ENCODE results near the gene KATNAL2. TPM values are rescaled to one million over a fixed set of nuclear protein-coding genes. Genes with fewer than 3 reads are reported as not detected.

The KATNAL2 gene
- total RNA-seq, 1 experiment from 2014 or later: 2.0 TPM

DNA sequence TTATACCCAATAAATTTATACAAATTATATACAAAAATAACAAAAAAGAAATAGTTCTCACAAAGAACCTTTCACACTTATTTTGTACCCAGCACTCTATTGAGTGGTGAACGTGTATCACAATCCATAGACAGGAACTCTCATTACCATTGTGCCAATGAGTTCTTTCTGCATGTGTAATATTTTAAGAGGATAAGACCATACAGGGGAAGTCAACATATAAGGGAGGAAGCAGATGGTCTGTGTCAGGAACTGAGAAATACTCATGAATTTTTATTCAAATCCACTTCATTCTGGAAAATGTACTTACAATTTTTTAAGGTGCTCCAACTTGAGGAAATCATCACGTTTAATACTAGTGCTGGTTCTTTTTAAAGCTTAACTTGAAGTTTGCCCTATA lies 145.1 kb downstream of the KATNAL2 start:
- no peak overlapping the region for H3K4me2 ChIP-seq (ENCODE audit: low read length)
- H3K4me3 ChIP-seq (ENCODE audit: low read length): no peak overlapping the region
- no peak for ATAC-seq
- H3K9me3 ChIP-seq (ENCODE audit: low read length): no peaks in the 10 kb centered on the region
- no peak overlapping the region for H3K9ac ChIP-seq (ENCODE audit: low read length)
- H2AFZ ChIP-seq (ENCODE audit: low read length): no peak overlapping the region
- ChIA-PET POLR2A (ENCODE audit: unreplicated experiment) (no interaction called here), CTCF (no interaction called here)
- no peaks in the 10 kb centered on the region for H3K36me3 ChIP-seq (ENCODE audit: low read depth, low read length)
- no peaks in the 10 kb centered on the region for H3K9me2 ChIP-seq (replicated peaks; ENCODE audit: low read length)
- no peaks in the 10 kb centered on the region for H3K79me2 ChIP-seq (ENCODE audit: low read length)
- no TSS peak for BruUV-seq (replicated peaks)
- no peak overlapping the region for H3K27ac ChIP-seq (ENCODE audit: low read length)
- no peaks in the 10 kb centered on the region for H3K27me3 ChIP-seq (ENCODE audit: low read length)
- intact Hi-C loops (cut with micrococcal nuclease): no loop called here
- no peaks in the 10 kb centered on the region for H3K4me1 ChIP-seq (ENCODE audit: insufficient read depth, low read length)
- no peaks in the 10 kb centered on the region for H4K20me1 ChIP-seq (ENCODE audit: low read length)
- no peak for TF ChIP-seq EZH2phosphoT487 (IDR thresholded peaks at IDR 0.05; ENCODE audit: borderline replicate concordance, low read length)
- TF ChIP-seq, protein P1, sequence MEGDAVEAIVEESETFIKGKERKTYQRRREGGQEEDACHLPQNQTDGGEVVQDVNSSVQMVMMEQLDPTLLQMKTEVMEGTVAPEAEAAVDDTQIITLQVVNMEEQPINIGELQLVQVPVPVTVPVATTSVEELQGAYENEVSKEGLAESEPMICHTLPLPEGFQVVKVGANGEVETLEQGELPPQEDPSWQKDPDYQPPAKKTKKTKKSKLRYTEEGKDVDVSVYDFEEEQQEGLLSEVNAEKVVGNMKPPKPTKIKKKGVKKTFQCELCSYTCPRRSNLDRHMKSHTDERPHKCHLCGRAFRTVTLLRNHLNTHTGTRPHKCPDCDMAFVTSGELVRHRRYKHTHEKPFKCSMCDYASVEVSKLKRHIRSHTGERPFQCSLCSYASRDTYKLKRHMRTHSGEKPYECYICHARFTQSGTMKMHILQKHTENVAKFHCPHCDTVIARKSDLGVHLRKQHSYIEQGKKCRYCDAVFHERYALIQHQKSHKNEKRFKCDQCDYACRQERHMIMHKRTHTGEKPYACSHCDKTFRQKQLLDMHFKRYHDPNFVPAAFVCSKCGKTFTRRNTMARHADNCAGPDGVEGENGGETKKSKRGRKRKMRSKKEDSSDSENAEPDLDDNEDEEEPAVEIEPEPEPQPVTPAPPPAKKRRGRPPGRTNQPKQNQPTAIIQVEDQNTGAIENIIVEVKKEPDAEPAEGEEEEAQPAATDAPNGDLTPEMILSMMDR (conservative IDR thresholded peaks at IDR 0.05; ENCODE audit: low read depth, low read length): no peak
- TF ChIP-seq EZH2 (IDR thresholded peaks at IDR 0.05; ENCODE audit: low read length, unreplicated experiment): no peak
- DNase-seq: no peak
- no peaks in the 10 kb centered on the region for H3F3A ChIP-seq (ENCODE audit: low read length, unreplicated experiment)

DNA sequence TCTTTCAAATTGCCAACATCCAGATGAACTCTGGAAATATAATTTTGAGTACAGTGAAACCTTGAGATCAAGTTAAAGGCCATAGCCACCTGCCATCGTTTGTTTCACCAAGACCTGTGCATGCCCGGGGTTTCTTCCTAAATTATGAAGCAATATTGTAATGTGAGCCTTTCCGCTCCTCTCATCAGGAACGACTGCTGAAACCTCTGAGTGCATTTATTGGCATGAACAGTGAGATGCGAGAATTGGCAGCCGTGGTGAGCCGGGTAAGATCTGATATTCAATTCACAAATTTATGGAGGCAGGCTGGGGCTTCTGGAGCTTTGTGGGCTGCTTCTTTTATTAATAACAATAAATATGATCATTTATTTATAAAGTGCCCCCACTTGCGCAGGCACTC lies 145.7 kb downstream of the KATNAL2 start:
- Histone ChIP-seq H3K27ac (ENCODE audit: low read length) (no peak overlapping the region), H3K4me3 (ENCODE audit: low read length) (no peak overlapping the region), H2AFZ (ENCODE audit: low read length) (no peak overlapping the region), H3K9me2 (replicated peaks; ENCODE audit: low read length) (no peaks in the 10 kb centered on the region), H3K9me3 (ENCODE audit: low read length) (no peaks in the 10 kb centered on the region), H4K20me1 (ENCODE audit: low read length) (no peaks in the 10 kb centered on the region), H3K27me3 (ENCODE audit: low read length) (no peaks in the 10 kb centered on the region), H3K79me2 (ENCODE audit: low read length) (no peaks in the 10 kb centered on the region), H3K4me1 (ENCODE audit: insufficient read depth, low read length) (no peaks in the 10 kb centered on the region), H3K4me2 (ENCODE audit: low read length) (no peak overlapping the region), H3F3A (ENCODE audit: low read length, unreplicated experiment) (no peaks in the 10 kb centered on the region), H3K9ac (ENCODE audit: low read length) (no peak overlapping the region), H3K36me3 (ENCODE audit: low read depth, low read length) (no peaks in the 10 kb centered on the region)
- TF ChIP-seq EZH2 (IDR thresholded peaks at IDR 0.05; ENCODE audit: low read length, unreplicated experiment) (no peak), EZH2phosphoT487 (IDR thresholded peaks at IDR 0.05; ENCODE audit: borderline replicate concordance, low read length) (no peak)
- TF ChIP-seq, protein P1 (conservative IDR thresholded peaks at IDR 0.05; ENCODE audit: low read depth, low read length): no peak
- no peak for DNase-seq
- ATAC-seq: no peak
- POLR2A ChIA-PET (ENCODE audit: unreplicated experiment): no interaction called here
- BruUV-seq (replicated peaks): no TSS peak
- intact Hi-C loops (cut with micrococcal nuclease): no loop called here
- CTCF ChIA-PET: no interaction called here

DNA sequence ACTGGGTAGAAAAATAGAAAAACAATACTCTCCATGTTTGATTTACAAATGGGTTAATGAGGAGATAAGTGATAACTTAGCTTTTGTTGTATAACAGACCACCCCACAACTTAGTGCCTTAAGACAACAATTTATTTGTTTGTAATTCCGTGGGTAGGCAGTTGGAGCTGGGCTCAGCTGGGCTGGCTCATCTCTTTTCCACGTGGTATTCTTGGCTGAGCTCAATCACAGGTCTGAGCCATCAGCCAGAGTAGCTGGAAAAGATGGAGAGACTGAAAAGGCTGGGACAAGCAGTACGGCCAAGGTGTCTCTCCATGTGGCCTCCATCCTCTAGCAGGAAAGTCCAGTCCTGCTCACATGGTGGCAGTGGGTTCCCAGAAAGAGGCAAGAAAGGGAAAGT lies 150.2 kb downstream of the KATNAL2 start:
- H3K79me2 ChIP-seq (ENCODE audit: low read length): no peaks in the 10 kb centered on the region
- H3K9me3 ChIP-seq (ENCODE audit: low read length): no peaks in the 10 kb centered on the region
- no peak overlapping the region for H3K4me2 ChIP-seq (ENCODE audit: low read length)
- H2AFZ ChIP-seq (ENCODE audit: low read length): no peak overlapping the region
- H3K4me1 ChIP-seq (ENCODE audit: insufficient read depth, low read length): no peaks in the 10 kb centered on the region
- CTCF ChIA-PET: no interaction called here
- no peak overlapping the region for H3K4me3 ChIP-seq (ENCODE audit: low read length)
- no TSS peak for BruUV-seq (replicated peaks)
- H3F3A ChIP-seq (ENCODE audit: low read length, unreplicated experiment): no peaks in the 10 kb centered on the region
- no peaks in the 10 kb centered on the region for H4K20me1 ChIP-seq (ENCODE audit: low read length)
- no peak overlapping the region for H3K27ac ChIP-seq (ENCODE audit: low read length)
- POLR2A ChIA-PET (ENCODE audit: unreplicated experiment): no interaction called here
- DNase-seq (no peak), ATAC-seq (no peak)
- H3K36me3 ChIP-seq (ENCODE audit: low read depth, low read length): no peaks in the 10 kb centered on the region
- no peaks in the 10 kb centered on the region for H3K27me3 ChIP-seq (ENCODE audit: low read length)
- no peak overlapping the region for H3K9ac ChIP-seq (ENCODE audit: low read length)
- H3K9me2 ChIP-seq (replicated peaks; ENCODE audit: low read length): no peaks in the 10 kb centered on the region
- intact Hi-C loops (cut with micrococcal nuclease): no loop called here
- TF ChIP-seq EZH2phosphoT487 (IDR thresholded peaks at IDR 0.05; ENCODE audit: borderline replicate concordance, low read length) (no peak), EZH2 (IDR thresholded peaks at IDR 0.05; ENCODE audit: low read length, unreplicated experiment) (no peak)
- TF ChIP-seq, protein P1 (conservative IDR thresholded peaks at IDR 0.05; ENCODE audit: low read depth, low read length): no peak

Measured in PC-3 (cell line).